Measurements from ENCODE around the gene GATM.

GRCh38 chr15:45361878-45362277 is 16.5 kb downstream of the GATM start:
- TF ChIP-seq BHLHE40 (IDR thresholded peaks at IDR 0.05; ENCODE audit: borderline replicate concordance) (no peak), FOXA1 (IDR thresholded peaks at IDR 0.05) (no peak), SP1 (IDR thresholded peaks at IDR 0.05) (no peak), HDGF (IDR thresholded peaks at IDR 0.05; ENCODE audit: borderline replicate concordance) (no peak), ZNF384 (IDR thresholded peaks at IDR 0.05) (no peak), FOXM1 (IDR thresholded peaks at IDR 0.05; ENCODE audit: borderline replicate concordance) (no peak), FOXK2 (IDR thresholded peaks at IDR 0.05) (no peak), NFRKB (IDR thresholded peaks at IDR 0.05) (no peak), ARNT (IDR thresholded peaks at IDR 0.05) (no peak), SUZ12 (IDR thresholded peaks at IDR 0.05) (no peak)

All from HEK293T (cell line).